Fibroblast of pulmonary artery (primary cell): ENCODE data around the gene DPYD.
"Not testable (repeated sequence)": the region's sequence is repeated elsewhere in the genome, so short reads cannot be mapped to it uniquely, and the experiment has no call there.

ENCODE experiments used
- DNase-seq: peaks from one replicate; pipeline ENCODE4 v3.0.0-alpha.2; 2010; ENCODE audit warnings: low read depth
- H3K4me3 ChIP-seq: replicated peaks from 2 replicates; pipeline ENCODE4 v1.5.1; 2011; ENCODE audit warnings: low read depth, mild to moderate bottlenecking, control low read depth, low read length, moderate library complexity
- CTCF ChIP-seq: IDR thresholded peaks from 2 replicates; pipeline ENCODE4 v1.5.1; 2011; ENCODE audit warnings: mild to moderate bottlenecking, control low read depth, low read length, inconsistent platforms; ENCODE audit errors: missing control alignments

DPYD gene

GRCh38 chr1:97252076-97252475, 668.8 kb downstream of the DPYD start:
- no peak for TF ChIP-seq CTCF
- H3K4me3 ChIP-seq, result no peak overlapping the region
- peak; percentile 96 for DNase-seq

GRCh38 chr1:97247196-97247595, 673.6 kb downstream of the DPYD start:
- DNase-seq, result peak; percentile 82
- H3K4me3 ChIP-seq, result no peak overlapping the region
- TF ChIP-seq CTCF, result no peak

GRCh38 chr1:97245682-97246081, 675.2 kb downstream of the DPYD start:
- no peak for TF ChIP-seq CTCF
- DNase-seq, result peak; percentile 57
- peak overlapping the region; percentile 13 for H3K4me3 ChIP-seq

GRCh38 chr1:97245026-97245425, 675.8 kb downstream of the DPYD start:
- TF ChIP-seq CTCF, result no peak
- peak; percentile 22 for DNase-seq
- H3K4me3 ChIP-seq, result no peak overlapping the region

GRCh38 chr1:97243973-97244560, 676.8 kb downstream of the DPYD start:
- peak; percentile 51 for TF ChIP-seq CTCF
- peak; percentile 42 for DNase-seq

GRCh38 chr1:97238816-97239215, 682.0 kb downstream of the DPYD start:
- no peak for TF ChIP-seq CTCF
- no peak for DNase-seq

More at GRCh38 chr1:97243973-97244560, 676.8 kb downstream of the DPYD start:
- H3K4me3 ChIP-seq, result no peak overlapping the region

GRCh38 chr1:97231354-97231753, 689.5 kb downstream of the DPYD start:
- DNase-seq, result not testable (repeated sequence)

More at GRCh38 chr1:97238816-97239215, 682.0 kb downstream of the DPYD start:
- no peak overlapping the region for H3K4me3 ChIP-seq

More at GRCh38 chr1:97231354-97231753, 689.5 kb downstream of the DPYD start:
- not testable (repeated sequence) for H3K4me3 ChIP-seq
